ENCODE measurements around the gene GPR160. TPM values are rescaled to one million over a fixed set of nuclear protein-coding genes. Genes with fewer than 3 reads are reported as not detected.

GPR160 gene
- total and polyA plus RNA-seq, 10 of the 15 experiments (the other 5 are each of a cell fraction or from before 2014, with no cell fraction given) = 1.2 to 57.7 (median 30.9) TPM

GRCh38 chr3:170058127-170058526 lies 20.3 kb downstream of the GPR160 start (continued):
- TF ChIP-seq CBFB (IDR thresholded peaks at IDR 0.05; ENCODE audit: low read depth) (no peak), BCL3 (IDR thresholded peaks at IDR 0.05; ENCODE audit: borderline replicate concordance, insufficient read depth, low read depth, low read length, poor library complexity, severe bottlenecking) (peak; percentile 50), SUZ12 (IDR thresholded peaks at IDR 0.05; ENCODE audit: unreplicated experiment) (no peak), ZNF24 (IDR thresholded peaks at IDR 0.05) (no peak)

- intact Hi-C loops (cut with micrococcal nuclease; ENCODE audit: unreplicated experiment) = loop anchor here (5.0 kb wide), 3 partner anchors 212 to 573 kb away; partner anchors contain the start of gene SKIL
- RAD21 ChIA-PET (ENCODE audit: unreplicated experiment) = no interaction called here
- Histone ChIP-seq H2AFZ (ENCODE audit: control insufficient read depth, low read depth, low read length) (no peak overlapping the region), H3K4me1 (ENCODE audit: control insufficient read depth, insufficient read depth, low read length) (peaks cover 33% of the 10 kb centered on the region), H3K4me3 (no peak overlapping the region), H3K4me2 (ENCODE audit: control insufficient read depth, insufficient read depth) (no peak overlapping the region), H3K9ac (ENCODE audit: control insufficient read depth, insufficient read depth, low read length) (no peak overlapping the region), H3K27ac (ENCODE audit: control insufficient read depth, insufficient read depth) (no peak overlapping the region; the same call in 1 of the 2 replicates), H3K79me2 (ENCODE audit: control insufficient read depth, insufficient read depth, low read length) (peaks cover 39% of the 10 kb centered on the region), H4K20me1 (ENCODE audit: control insufficient read depth, insufficient read depth) (no peaks in the 10 kb centered on the region), H3K9me3 (replicated peaks; ENCODE audit: control insufficient read depth, insufficient read depth, low read length) (no peaks in the 10 kb centered on the region; the same call in 1 of the 3 replicates), H3K27me3 (replicated peaks in 1 of 2; ENCODE audit: control insufficient read depth in 2 of 2, insufficient read depth in 2 of 2, low read length in 1 of 2) (no peaks in the 10 kb centered on the region), H3K36me3 (ENCODE audit: control insufficient read depth in 2 of 2, insufficient read depth in 2 of 2, low read length in 1 of 2) (peaks cover 0 to 15% of the 10 kb centered on the region in 2 experiments; a peak in 2 of 4 replicates)
- CTCF ChIA-PET = no interaction called here
- SMC1A ChIA-PET (ENCODE audit: uncharacterized antibody, unreplicated experiment) = no interaction called here
- no peak for DNase-seq (ENCODE audit: low read depth, low spot score)
- TF ChIP-seq ZNF274 (IDR thresholded peaks at IDR 0.05; ENCODE audit: insufficient read depth, insufficient read length) (no peak), TBL1XR1 (IDR thresholded peaks at IDR 0.05; ENCODE audit: low read depth, low read length) (no peak), MTA2 (IDR thresholded peaks at IDR 0.05; ENCODE audit: low read depth) (no peak)
- in situ Hi-C loops (cut with MboI) = loop anchor here (10.0 kb wide), 2 partner anchors 195 to 575 kb away; partner anchors contain the start of gene LRRC31
- 100% methylated on average over 1 of the region's 1 CpG for WGBS (ENCODE audit: insufficient coverage, insufficient replicate concordance, low lambda C conversion rate, missing lambda C conversion rate)
- BruUV-seq (replicated peaks) = no TSS peak
- POLR2A ChIA-PET = no interaction called here
- FAIRE-seq = no peak
- no peak for ATAC-seq
Measured at GRCh38 chr3:170059447-170059846, 21.7 kb downstream of the GPR160 start.
